GM20431 (cell line): ENCODE results near the gene RAB3C.

Experiments
- in situ Hi-C: fragments of 300-500 bp; cut with MseI, MboI; formaldehyde crosslinking; loops from one replicate; pipeline ENCODE4 v1.15.0; 2020; ENCODE audit warnings: low sequenced_read_pairs; ENCODE audit not compliant: unreplicated experiment

Gene RAB3C

GRCh38 chr5:58852566-58852965, 269.7 kb downstream of the RAB3C start:
- in situ Hi-C loops, result loop anchor here (10.0 kb wide), 1 partner anchor 378 kb away; no protein-coding TSS in a partner anchor

- in situ Hi-C loops, result loop anchor here (10.0 kb wide), 1 partner anchor 380 kb away; no protein-coding TSS in a partner anchor
Observed at GRCh38 chr5:58854441-58854840, 271.6 kb downstream of the RAB3C start.

- in situ Hi-C loops, result loop anchor here (10.0 kb wide), 1 partner anchor 381 kb away; no protein-coding TSS in a partner anchor
Observed at GRCh38 chr5:58855851-58856739, 273.2 kb downstream of the RAB3C start.

GRCh38 chr5:58857609-58858008, 274.7 kb downstream of the RAB3C start:
- in situ Hi-C loops, result loop anchor here (10.0 kb wide), 1 partner anchor 383 kb away; no protein-coding TSS in a partner anchor

- in situ Hi-C loops, result no loop called here
Observed at GRCh38 chr5:58860680-58861079, 277.8 kb downstream of the RAB3C start.

- in situ Hi-C loops, result no loop called here
Observed at GRCh38 chr5:58868931-58869330, 286.1 kb downstream of the RAB3C start.

- in situ Hi-C loops, result no loop called here
Observed at GRCh38 chr5:58871648-58872242, 288.9 kb downstream of the RAB3C start.

- in situ Hi-C loops, result no loop called here
Observed at GRCh38 chr5:58872670-58873273, 289.9 kb downstream of the RAB3C start.

GRCh38 chr5:58875599-58875998, 292.7 kb downstream of the RAB3C start:
- in situ Hi-C loops, result loop anchor here (25.0 kb wide), 2 partner anchors 137 to 487 kb away; no protein-coding TSS in a partner anchor

GRCh38 chr5:58885260-58885659, 302.4 kb downstream of the RAB3C start:
- in situ Hi-C loops, result loop anchor here (25.0 kb wide), 2 partner anchors 127 to 477 kb away; no protein-coding TSS in a partner anchor

GRCh38 chr5:58886315-58887207, 303.7 kb downstream of the RAB3C start:
- in situ Hi-C loops, result loop anchor here (25.0 kb wide), 2 partner anchors 126 to 476 kb away; no protein-coding TSS in a partner anchor

GRCh38 chr5:58887311-58887710, 304.4 kb downstream of the RAB3C start:
- in situ Hi-C loops, result loop anchor here (25.0 kb wide), 2 partner anchors 125 to 475 kb away; no protein-coding TSS in a partner anchor

- in situ Hi-C loops, result loop anchor here (25.0 kb wide), 2 partner anchors 124 to 474 kb away; no protein-coding TSS in a partner anchor
Observed at GRCh38 chr5:58887721-58888409, 305.0 kb downstream of the RAB3C start.

GRCh38 chr5:58890265-58890664, 307.4 kb downstream of the RAB3C start:
- in situ Hi-C loops, result loop anchor here (25.0 kb wide), 2 partner anchors 122 to 472 kb away; no protein-coding TSS in a partner anchor

- in situ Hi-C loops, result loop anchor here (25.0 kb wide), 2 partner anchors 122 to 472 kb away; no protein-coding TSS in a partner anchor
Observed at GRCh38 chr5:58890701-58891085, 307.8 kb downstream of the RAB3C start.

GRCh38 chr5:58891086-58891970, 308.5 kb downstream of the RAB3C start:
- in situ Hi-C loops, result loop anchor here (25.0 kb wide), 2 partner anchors 121 to 471 kb away; no protein-coding TSS in a partner anchor

GRCh38 chr5:58891971-58892343, 309.1 kb downstream of the RAB3C start:
- in situ Hi-C loops, result loop anchor here (25.0 kb wide), 2 partner anchors 120 to 470 kb away; no protein-coding TSS in a partner anchor
